Osteoblast (primary cell): ENCODE results near the gene SMTN. TPM values are rescaled to one million over a fixed set of nuclear protein-coding genes. Genes with fewer than 3 reads are reported as not detected.

Experiments
- DNase-seq: peaks from one replicate; pipeline ENCODE4 v3.0.0; 2011; ENCODE audit warnings: low spot score, mixed read lengths; ENCODE audit not compliant: insufficient read length; ENCODE audit errors: missing footprints
- H2AFZ ChIP-seq: 2 replicates; pipeline ENCODE4 v1.6.0; 2011; ENCODE audit warnings: mild to moderate bottlenecking, low read length
- H3K27ac ChIP-seq: 2 replicates; pipeline ENCODE4 v1.5.1; 2011; ENCODE audit warnings: mild to moderate bottlenecking, low read depth, low read length, moderate library complexity
- H3K27me3 ChIP-seq: 2 replicates; pipeline ENCODE4 v1.6.0; 2012; ENCODE audit warnings: mild to moderate bottlenecking, control low read depth, inconsistent platforms, low read length, moderate library complexity; ENCODE audit not compliant: insufficient read depth
- H3K36me3 ChIP-seq: 2 replicates; pipeline ENCODE4 v1.5.1; 2011; ENCODE audit warnings: mild to moderate bottlenecking, low read length, control low read depth, moderate library complexity; ENCODE audit not compliant: insufficient read depth
- H3K4me1 ChIP-seq: 2 replicates; pipeline ENCODE4 v1.5.1; 2011; ENCODE audit warnings: mild to moderate bottlenecking, low read length, control low read depth, moderate library complexity; ENCODE audit not compliant: insufficient read depth
- H3K4me2 ChIP-seq: 2 replicates; pipeline ENCODE4 v1.6.0; 2011; ENCODE audit warnings: mild to moderate bottlenecking, low read length; ENCODE audit not compliant: insufficient read depth
- H3K4me3 ChIP-seq: fragments of 200-600 bp; sonication (generic); 3 replicates; pipeline ENCODE4 v1.5.1; 2012; ENCODE audit warnings: mild to moderate bottlenecking, low read length, inconsistent platforms; ENCODE audit not compliant: insufficient read depth
- H3K79me2 ChIP-seq: 2 replicates; pipeline ENCODE4 v1.6.0; 2012; ENCODE audit warnings: mild to moderate bottlenecking, low read length, control low read depth, inconsistent platforms; ENCODE audit not compliant: insufficient read depth
- H3K9me3 ChIP-seq: 2 replicates; pipeline ENCODE4 v1.5.1; 2011; ENCODE audit warnings: low read depth, low read length, control low read depth
- H4K20me1 ChIP-seq: 2 replicates; pipeline ENCODE4 v1.6.0; 2012; ENCODE audit warnings: mild to moderate bottlenecking, low read length, control low read depth; ENCODE audit not compliant: insufficient read depth
- total RNA-seq: library from RNA; depleted of rRNA; stranded (reverse); fragments of >200 nt; gene quantifications from 2 replicates; pipeline ENCODE4 v1.2.3, GENCODE V29; 2012
- TF ChIP-seq, protein P1 (sequence below): IDR thresholded peaks from 2 replicates; pipeline ENCODE4 v1.5.1; 2011; ENCODE audit warnings: mild to moderate bottlenecking, low read depth, low read length, moderate library complexity; ENCODE audit errors: extremely low read depth

SMTN gene
- total RNA-seq, 1 donor = 31.5 TPM

DNA sequence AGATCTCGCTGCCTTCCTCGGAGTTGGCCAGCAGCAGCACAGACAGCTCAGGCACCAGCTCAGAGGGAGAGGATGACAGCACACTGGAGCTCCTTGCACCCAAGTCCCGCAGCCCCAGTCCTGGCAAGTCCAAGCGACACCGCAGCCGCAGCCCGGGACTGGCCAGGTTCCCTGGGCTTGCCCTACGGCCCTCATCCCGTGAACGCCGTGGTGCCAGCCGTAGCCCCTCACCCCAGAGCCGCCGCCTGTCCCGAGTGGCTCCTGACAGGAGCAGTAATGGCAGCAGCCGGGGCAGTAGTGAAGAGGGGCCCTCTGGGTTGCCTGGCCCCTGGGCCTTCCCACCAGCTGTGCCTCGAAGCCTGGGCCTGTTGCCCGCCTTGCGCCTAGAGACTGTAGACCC is 52.8 kb downstream of the SMTN start:
- H3K9me3 ChIP-seq = no peaks in the 10 kb centered on the region
- no peaks in the 10 kb centered on the region for H4K20me1 ChIP-seq
- H3K4me1 ChIP-seq = no peaks in the 10 kb centered on the region
- H3K36me3 ChIP-seq = no peaks in the 10 kb centered on the region
- no peak overlapping the region for H3K4me3 ChIP-seq
- DNase-seq = peak; percentile 14
- peaks cover 7% of the 10 kb centered on the region for H3K27me3 ChIP-seq
- no peaks in the 10 kb centered on the region for H3K79me2 ChIP-seq
- TF ChIP-seq, protein P1, sequence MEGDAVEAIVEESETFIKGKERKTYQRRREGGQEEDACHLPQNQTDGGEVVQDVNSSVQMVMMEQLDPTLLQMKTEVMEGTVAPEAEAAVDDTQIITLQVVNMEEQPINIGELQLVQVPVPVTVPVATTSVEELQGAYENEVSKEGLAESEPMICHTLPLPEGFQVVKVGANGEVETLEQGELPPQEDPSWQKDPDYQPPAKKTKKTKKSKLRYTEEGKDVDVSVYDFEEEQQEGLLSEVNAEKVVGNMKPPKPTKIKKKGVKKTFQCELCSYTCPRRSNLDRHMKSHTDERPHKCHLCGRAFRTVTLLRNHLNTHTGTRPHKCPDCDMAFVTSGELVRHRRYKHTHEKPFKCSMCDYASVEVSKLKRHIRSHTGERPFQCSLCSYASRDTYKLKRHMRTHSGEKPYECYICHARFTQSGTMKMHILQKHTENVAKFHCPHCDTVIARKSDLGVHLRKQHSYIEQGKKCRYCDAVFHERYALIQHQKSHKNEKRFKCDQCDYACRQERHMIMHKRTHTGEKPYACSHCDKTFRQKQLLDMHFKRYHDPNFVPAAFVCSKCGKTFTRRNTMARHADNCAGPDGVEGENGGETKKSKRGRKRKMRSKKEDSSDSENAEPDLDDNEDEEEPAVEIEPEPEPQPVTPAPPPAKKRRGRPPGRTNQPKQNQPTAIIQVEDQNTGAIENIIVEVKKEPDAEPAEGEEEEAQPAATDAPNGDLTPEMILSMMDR = no peak
- no peak overlapping the region for H3K4me2 ChIP-seq
- no peak overlapping the region for H2AFZ ChIP-seq
- no peak overlapping the region for H3K27ac ChIP-seq

DNA sequence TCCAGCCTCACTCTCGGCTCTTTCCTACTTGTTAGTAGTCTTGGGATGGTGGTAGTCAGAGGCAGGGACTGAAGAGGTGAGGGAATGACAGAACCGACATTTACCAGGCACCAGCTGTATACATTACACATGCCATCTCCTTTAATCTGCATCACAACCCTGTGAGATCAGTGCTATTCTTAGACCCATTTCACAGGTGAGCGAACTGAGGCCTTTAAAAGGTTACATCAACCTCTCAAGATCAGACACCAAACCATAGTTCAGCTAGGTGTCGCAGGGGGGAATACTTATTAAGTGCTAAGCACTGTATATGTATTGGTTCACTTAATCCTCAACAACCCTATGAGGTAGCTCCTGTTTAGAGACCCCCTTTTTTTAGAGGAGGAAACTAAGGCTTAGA is 53.6 kb downstream of the SMTN start:
- Histone ChIP-seq H2AFZ (no peak overlapping the region), H3K4me3 (no peak overlapping the region), H3K36me3 (no peaks in the 10 kb centered on the region), H4K20me1 (no peaks in the 10 kb centered on the region), H3K27me3 (peaks cover 14% of the 10 kb centered on the region), H3K27ac (no peak overlapping the region), H3K79me2 (no peaks in the 10 kb centered on the region), H3K4me2 (no peak overlapping the region), H3K9me3 (no peaks in the 10 kb centered on the region), H3K4me1 (no peaks in the 10 kb centered on the region)
- peak; percentile 8 for DNase-seq
- TF ChIP-seq, protein P1 = no peak

DNA sequence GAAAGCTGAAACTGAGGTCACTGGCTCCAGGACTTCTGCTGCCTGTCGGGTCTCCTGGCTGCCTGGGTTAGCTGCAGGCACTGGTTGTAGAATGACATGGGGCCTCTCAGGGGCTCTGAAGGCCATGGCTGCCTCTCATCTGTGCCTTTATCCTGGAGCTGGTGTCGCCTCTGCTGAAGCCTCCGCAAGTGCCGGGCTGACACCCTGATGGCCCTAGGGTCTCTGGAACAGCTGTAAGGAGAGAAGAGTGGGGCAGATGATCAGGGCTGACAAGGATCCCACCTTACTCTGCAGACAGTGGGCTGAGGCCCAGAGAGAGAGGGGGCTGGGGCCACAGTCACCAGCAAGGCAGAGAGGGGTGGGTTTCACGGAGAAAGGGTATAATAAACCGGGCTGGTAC is 54.6 kb downstream of the SMTN start:
- Histone ChIP-seq H3K4me1 (no peaks in the 10 kb centered on the region), H3K36me3 (no peaks in the 10 kb centered on the region), H4K20me1 (no peaks in the 10 kb centered on the region), H3K4me3 (no peak overlapping the region), H3K27me3 (peaks cover 24% of the 10 kb centered on the region), H3K79me2 (no peaks in the 10 kb centered on the region), H2AFZ (no peak overlapping the region), H3K27ac (no peak overlapping the region), H3K4me2 (no peak overlapping the region), H3K9me3 (no peaks in the 10 kb centered on the region)
- TF ChIP-seq, protein P1 = no peak
- no peak for DNase-seq

DNA sequence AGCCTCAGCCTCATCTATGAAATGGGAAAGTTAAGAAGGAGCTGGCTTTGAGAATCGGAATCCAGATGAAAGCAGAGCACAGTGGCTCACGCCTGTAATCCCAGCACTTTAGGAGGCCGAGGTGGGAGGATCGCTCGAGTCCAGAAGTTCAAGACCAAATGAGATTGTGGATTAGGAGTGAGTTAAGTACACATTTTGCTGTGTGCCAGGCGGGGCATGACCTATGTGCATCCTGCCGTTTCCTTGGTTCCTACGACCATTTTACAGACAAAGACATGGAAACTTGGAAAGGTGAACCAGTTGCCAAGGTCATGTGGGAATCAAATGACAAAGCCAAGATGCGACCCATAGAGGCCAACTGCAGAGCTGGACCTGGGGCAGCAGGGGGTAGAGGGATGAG is 55.0 kb downstream of the SMTN start:
- Histone ChIP-seq H3K27me3 (peaks cover 29% of the 10 kb centered on the region), H3K27ac (no peak overlapping the region), H2AFZ (no peak overlapping the region), H3K4me2 (no peak overlapping the region), H4K20me1 (no peaks in the 10 kb centered on the region), H3K9me3 (no peaks in the 10 kb centered on the region), H3K4me1 (no peaks in the 10 kb centered on the region), H3K79me2 (no peaks in the 10 kb centered on the region), H3K4me3 (no peak overlapping the region), H3K36me3 (no peaks in the 10 kb centered on the region)
- TF ChIP-seq, protein P1 = no peak
- DNase-seq = peak; percentile 76
